T47D (cell line): ENCODE results near the gene SDCBP2.

Source experiments
- DNase-seq, 2 experiments: peaks; one replicate each; pipeline versions ENCODE4 v3.0.0 to v3.0.0-alpha.2; 2011 to 2012; ENCODE audit warnings: low read depth in 1 of 2, low spot score in 1 of 2
- JUND ChIP-seq: IDR thresholded peaks from 2 replicates; pipeline ENCODE4 v1.6.1; 2012; ENCODE audit warnings: low read depth
- in situ Hi-C: cut with HindIII; loops from 2 replicates; pipeline ENCODE4 v1.10.0; 2016; ENCODE audit warnings: low sequenced_read_pairs, low pct_unique_long_range_greater_than_20kb

Gene SDCBP2

DNA sequence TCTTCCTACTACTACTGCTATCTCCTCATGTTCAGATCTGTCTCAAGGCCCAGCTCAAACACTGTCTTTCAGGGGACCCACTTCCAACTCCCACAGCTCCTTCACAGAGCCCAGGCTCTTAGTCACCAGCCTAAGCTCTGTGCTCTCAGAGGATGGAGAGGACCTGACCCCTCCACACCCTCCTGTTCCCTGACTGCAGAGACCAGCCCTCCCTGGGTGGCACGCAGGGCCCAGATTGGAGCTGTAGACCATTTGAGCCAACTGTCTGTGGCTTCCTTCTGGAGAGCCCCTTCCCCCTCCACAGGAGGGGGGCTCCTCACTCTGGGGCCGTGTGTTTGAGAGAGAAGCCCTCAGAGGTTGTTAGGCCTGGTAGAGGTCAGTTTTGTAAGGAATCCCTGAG lies 53.0 kb downstream of the SDCBP2 start:
- TF ChIP-seq JUND, result no peak
- in situ Hi-C loops, result no loop called here
- DNase-seq, result no peak

DNA sequence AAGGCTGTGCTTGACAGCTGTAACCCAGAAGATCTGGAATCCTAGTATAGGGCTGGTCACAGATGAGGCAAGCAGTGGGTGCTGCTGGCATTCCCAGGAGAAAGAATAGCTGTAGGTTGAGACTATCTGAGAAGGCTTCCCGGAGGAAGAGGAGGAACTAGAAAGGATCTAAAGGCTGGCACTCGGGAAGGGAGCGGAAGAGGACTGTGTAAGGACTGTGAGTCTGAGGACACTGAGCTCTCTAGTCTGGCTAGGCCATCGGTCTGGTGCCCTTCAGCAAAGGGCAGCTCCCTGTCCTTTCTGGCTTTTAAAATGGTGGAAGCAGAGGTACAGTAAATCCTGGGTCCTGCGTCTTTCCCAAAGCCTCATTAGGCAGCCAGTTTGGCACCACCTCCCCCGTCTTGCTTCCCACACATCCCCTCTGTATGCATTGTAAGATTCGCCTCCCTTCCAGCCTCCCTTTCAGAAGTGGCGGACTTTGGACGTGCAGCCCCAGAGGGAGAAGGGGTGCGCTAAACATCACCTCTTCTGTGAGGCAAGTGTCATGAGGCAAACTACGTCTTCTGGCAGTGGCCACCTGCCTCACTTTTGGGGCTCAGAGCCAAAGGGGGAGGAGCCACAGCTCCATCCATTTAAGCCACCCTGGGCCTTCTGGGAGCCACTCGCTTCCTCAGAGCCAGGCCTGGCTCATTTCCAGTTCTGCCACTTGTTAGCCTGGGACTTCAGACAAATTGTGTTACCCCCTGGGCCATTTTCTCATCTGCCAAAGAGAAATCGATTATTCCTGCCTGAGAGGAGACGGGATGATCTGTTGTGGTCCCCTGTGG lies 54.2 kb downstream of the SDCBP2 start:
- TF ChIP-seq JUND, result no peak
- in situ Hi-C loops, result no loop called here
- DNase-seq, result no peak

DNA sequence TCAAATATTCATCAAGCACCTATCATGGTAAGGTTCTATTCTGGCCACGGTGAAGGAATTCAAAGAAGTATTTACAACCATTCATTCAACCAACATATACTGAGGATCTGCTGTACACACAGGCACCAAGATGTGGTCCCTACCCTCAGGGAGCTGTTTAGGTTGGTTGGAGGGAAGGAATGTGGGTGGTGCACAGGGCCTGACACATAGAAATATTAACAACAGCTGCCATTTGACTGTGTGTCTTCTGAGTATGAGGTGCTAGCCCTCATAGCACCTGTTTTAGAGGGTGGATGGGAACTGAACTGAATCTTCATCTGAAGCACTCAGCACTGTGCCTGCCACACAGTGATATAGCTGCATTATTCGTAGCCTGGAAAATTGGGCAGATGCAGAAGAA lies 55.6 kb downstream of the SDCBP2 start:
- no peak for DNase-seq
- no peak for TF ChIP-seq JUND
- in situ Hi-C loops, result no loop called here

DNA sequence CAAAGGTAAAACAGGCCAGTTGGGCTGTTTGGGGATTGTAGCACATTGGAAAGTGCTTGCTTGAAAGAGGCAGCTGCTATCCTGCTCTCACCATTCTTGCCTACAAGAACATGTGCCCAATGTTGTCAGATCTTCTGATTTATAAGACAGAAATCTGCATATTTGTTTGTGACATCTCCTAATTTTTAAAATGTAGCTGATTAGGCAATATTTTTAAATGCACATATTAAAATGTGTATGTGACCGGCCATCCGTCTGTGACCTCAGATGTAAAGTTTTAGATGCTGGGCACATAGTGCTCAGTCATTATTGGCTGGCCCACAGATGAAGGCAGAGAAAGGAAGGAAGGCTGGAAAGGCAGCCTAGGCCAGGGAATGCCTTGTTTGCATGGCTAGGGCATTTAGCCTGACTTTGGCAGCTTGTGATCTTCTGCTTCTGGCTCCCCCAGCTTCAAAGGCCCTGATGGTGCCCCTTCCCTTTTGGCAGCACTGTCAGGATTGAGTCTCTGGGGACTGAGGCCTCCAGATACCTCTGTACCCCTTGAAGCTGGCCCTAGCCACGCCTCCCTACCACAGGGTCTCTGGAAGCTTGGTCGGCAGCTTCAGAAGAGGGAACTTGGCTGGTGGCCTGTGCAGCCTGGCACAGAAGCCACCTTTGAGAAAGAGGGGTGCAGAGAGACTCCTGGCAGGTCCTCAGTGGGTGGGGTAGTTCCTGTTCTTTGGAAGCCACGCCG lies 56.4 kb downstream of the SDCBP2 start:
- no peak for DNase-seq
- no peak for TF ChIP-seq JUND
- in situ Hi-C loops, result no loop called here

DNA sequence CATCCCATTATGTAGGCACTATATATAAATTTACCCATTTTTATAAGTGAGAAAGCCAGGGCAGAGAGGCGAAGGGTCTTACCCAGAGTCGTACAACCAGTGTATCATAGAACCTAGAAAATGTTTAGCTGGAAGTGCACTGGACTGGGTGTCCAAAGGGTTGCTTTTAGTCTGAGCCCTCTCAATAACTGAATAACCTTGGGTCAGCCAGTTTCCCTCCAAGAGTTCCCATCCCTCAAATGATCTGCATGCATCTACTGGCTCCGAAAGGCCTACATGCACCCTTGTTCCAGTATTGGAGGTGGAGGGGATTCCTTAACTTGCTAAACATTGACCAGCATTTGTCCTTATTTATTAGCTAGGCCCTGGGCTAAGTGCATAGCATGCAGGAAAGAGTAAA lies 59.1 kb downstream of the SDCBP2 start:
- DNase-seq, result no peak
- in situ Hi-C loops, result no loop called here

DNA sequence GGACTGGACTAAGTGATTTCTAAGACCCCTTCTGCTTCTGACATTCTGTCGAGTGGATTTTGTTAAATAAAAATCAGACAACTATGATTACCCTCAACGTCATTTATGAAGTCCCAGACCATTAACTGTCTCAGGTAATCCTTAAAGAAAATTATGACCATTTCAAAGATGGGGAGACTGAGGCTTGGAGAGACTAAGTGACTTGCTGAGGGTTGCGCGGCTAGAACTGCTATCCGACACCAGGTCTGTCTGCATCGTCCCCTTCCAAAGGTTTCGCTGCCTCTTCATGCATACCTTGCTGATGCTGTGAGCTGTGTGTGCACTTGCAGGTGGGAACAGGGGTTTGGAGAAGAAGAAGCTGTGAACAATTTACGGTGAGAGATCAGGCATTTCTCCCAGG lies 59.7 kb downstream of the SDCBP2 start:
- in situ Hi-C loops, result no loop called here
- no peak for TF ChIP-seq JUND
- no peak for DNase-seq

More for the DNA sequence above, 59.1 kb downstream of the SDCBP2 start:
- TF ChIP-seq JUND, result no peak

DNA sequence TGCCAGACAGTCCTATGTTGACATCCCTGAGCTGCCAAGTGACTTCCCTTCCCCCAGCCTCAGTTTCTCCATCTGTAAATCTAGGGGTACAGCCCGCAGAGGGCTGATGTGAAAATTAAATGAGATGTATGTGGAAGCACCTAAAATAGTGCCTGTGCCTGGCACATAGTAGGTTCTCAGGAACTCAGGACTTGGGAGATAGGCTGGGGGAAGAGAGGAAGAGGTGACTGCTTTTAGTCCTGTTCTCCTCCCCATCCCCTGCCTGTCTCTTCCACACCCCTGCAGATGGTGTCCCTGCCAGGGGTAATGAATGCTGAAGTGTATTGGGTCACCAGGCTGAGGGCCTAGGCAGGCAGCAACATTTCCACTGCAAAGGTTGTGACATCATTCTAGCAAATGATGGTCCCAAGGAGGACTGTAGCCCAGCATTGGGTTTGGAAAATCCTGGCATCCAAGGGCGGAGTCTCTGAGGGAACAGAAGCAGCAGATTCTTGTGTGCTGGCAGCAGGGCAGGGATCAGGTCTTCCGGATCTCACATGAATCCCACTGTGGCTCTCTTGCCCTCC lies 61.0 kb downstream of the SDCBP2 start:
- no peak for DNase-seq
- no peak for TF ChIP-seq JUND
- in situ Hi-C loops, result no loop called here

DNA sequence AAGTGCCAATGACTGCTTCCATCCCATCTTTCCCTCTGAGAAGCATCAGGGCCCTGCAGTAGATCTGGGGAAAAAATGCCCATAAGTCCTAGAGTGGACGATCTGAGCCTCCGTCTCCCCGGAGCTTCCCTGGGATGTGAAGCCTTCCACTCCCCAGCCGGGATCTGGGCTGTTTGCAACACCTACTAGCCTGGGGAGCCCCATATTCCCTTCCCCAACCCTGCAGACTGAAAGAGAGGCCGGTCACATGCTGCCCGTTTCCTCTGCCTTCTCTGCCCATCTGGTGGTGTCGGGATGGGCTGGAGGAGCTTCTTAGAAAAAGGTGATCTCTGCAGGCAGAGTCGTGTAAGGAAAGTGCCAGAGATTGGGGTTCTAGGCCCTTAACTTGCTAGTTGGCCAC lies 61.8 kb downstream of the SDCBP2 start:
- TF ChIP-seq JUND, result no peak
- in situ Hi-C loops, result no loop called here
- DNase-seq, result no peak

DNA sequence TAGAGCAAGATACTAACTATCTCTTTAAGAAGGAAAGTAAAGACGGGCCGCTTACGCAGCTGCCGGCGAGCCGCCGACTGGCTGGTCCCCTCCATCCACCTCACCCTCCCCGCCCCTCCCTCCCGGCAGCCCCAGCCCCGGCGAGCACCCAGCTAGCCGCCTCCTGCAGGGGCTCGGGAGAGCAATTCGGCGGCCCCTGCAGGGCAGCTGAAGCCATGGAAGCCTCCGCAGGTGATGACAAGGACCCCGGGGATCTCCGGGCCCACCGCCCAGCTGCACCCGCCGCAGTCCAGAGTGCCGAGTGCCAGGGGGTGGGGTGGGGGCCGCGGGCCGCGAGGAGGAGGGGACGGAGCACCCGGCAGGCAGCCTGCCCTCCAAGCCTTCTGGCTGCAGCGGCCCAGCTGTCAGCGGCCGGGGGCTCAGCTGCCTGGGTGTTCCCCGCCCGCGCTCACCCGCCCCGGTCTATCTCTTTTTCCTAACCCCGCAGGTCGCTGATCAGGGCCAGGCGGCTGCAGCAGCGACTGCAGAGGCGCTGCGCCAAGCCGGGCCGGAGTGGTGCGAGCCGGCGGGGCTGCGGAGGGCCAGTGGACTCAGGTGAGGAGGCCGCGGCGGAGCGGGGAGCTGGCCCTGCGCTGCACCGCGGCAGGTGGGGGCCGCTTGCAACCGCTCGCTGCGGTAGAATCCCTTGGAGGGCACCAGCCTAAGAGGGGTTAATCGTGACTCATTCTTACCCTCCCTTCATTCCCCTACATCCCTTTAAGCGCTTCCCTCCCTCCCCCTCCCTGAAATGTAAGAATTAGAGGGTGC lies 62.6 kb downstream of the SDCBP2 start, which contains the start of gene SNPH:
TSS of gene SNPH (plus strand) at position 128 of the 807 bp plus-strand sequence. CDS start 29,946 bp downstream, outside the sequence.
- TF ChIP-seq JUND, result no peak
- in situ Hi-C loops, result no loop called here
- DNase-seq, result peak in 1 of 2 experiments; percentile 45

DNA sequence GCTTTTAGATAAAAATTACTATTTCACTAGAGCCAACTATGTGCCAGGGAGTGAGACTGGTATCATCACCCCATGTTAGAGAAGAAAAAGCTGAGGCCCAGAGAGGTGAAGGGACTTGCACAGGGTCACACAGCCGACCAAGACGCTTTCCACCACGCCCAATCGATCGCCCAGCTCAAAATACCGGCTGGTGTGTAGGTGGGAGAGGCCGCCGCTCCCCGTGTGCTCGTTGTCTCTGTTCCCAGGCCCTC lies 63.1 kb downstream of the SDCBP2 start:
- no peak for TF ChIP-seq JUND
- in situ Hi-C loops, result no loop called here
- DNase-seq, result no peak

DNA sequence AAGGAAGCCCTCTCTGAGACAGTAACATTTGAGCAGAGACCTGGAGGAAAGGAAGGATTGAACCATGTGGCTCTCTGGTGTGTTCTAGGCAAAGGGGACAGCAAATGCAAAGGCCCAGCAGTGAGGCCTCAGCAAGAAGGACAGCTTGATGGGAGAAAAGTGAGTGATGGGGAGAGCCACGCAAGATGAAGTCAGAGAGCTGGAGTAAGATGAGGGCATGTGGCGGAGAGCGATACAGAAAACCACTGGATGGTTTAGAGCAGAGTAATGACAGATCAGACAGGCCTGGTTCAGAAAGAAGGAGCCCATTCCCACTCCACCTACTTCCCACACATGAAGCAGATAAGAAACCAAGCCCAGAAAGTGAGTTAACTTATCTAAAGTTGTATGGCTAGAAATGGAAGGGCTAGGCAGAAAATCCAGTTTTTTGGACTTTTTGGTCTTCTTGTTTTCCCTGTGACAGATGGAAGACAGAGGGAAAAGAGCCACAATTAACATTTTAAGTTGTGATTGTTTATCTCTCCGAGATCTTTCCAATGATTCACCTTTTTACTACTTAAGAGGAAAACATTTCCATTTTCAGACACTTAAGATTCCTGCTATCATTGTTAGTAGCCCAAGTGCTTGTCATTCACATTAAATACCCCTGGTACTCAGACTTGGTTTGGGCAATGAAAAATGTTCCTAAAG lies 63.6 kb downstream of the SDCBP2 start:
- in situ Hi-C loops, result no loop called here
- TF ChIP-seq JUND, result no peak
- DNase-seq, result no peak

DNA sequence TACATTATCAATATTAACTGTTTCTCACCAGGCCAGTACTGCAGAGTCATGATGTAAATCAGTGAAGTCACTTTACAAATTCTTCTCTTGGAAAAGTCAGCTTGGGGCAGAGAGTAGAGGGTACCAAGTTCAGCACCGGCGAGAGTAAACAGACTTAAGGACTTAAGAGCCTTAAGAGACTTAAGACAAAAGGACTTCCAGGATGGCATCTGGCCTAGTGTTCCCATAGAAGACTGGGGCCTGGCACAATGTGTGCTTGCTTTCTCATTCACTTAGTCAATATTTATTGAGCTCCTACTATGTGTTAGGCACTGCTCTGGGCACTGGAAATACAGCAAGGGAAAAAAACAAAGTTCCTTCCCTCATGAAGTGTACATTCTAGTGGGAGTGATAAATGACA lies 64.2 kb downstream of the SDCBP2 start:
- in situ Hi-C loops, result no loop called here
- no peak for DNase-seq
- TF ChIP-seq JUND, result no peak
